K562 (cell line): ENCODE results near the gene UBE2L6. TPM values are rescaled to one million over a fixed set of nuclear protein-coding genes. Genes with fewer than 3 reads are reported as not detected.

Experiments used
- ATAC-seq: fragments of 200-7000 bp; cut with Tn5 transposase; 3 replicates; pipeline ENCODE4 v1.9.1; 2020; ENCODE audit warnings: moderate library complexity
- BruUV-seq: library from RNA; stranded (reverse); fragments of 400-500 nt; replicated peaks from 2 replicates; lab custom pipeline; 2021; lab: Mats Ljungman, UMichigan
- CTCF ChIA-PET: fragments of 300-600 bp; formaldehyde crosslinking; extraction: SDS; loops from one replicate; lab custom pipeline; 2021; ENCODE audit warnings: low intra/inter-chr PET ratio; lab: Yijun Ruan, JAX
- POLR2A ChIA-PET: fragments of 300-600, 350-650 bp; sonication (Branson Sonifier 250); formaldehyde crosslinking; extraction: SDS; loops from one replicate; lab custom pipeline; 2021; ENCODE audit warnings: antibody characterized with exemption, inconsistent platforms; lab: Yijun Ruan, JAX
- DNase-seq, 4 experiments: peaks; one replicate each; pipeline versions ENCODE4 v3.0.0 to v3.0.0-alpha.2; 2011 to 2018; ENCODE audit warnings: low spot score in 3 of 4, mixed read lengths in 3 of 4; ENCODE audit errors: extremely low read depth in 1 of 4
- FAIRE-seq: peaks from 2 replicates; lab custom pipeline; 2011; peaks lifted over from hg19 to GRCh38; lab: Jason Lieb, UNC
- H2AFZ ChIP-seq: 2 replicates; pipeline ENCODE4 v1.6.0; 2011; ENCODE audit warnings: low read depth, low read length, control low read depth, inconsistent platforms
- H3K27ac ChIP-seq: fragments of 200-600 bp; 3 replicates; pipeline ENCODE4 v1.8.0; 2011; ENCODE audit warnings: low read depth, mild to moderate bottlenecking, control low read depth, inconsistent platforms, low read length, moderate library complexity, mixed read lengths; ENCODE audit errors: extremely low read depth
- H3K27me3 ChIP-seq, 2 experiments: fragments of 300-600 bp in 1 of 2; 2 replicates in 1 of 2; 3 replicates in 1 of 2; pipeline versions ENCODE4 v1.6.0 to v1.8.0; 2011; ENCODE audit warnings: inconsistent platforms in 2 of 2, low read length in 2 of 2, mild to moderate bottlenecking in 1 of 2, mixed read lengths in 1 of 2, moderate library complexity in 1 of 2; ENCODE audit not compliant: control insufficient read depth in 2 of 2, insufficient read depth in 2 of 2
- H3K36me3 ChIP-seq: fragments of 300-600 bp; 3 replicates; pipeline ENCODE4 v1.8.0; 2011; ENCODE audit warnings: mild to moderate bottlenecking, low read length, inconsistent platforms; ENCODE audit not compliant: control insufficient read depth, insufficient read depth
- H3K4me1 ChIP-seq, 2 experiments: fragments of 200-600 bp in 1 of 2; replicated peaks in 1 of 2; 2 replicates in 1 of 2; 3 replicates in 1 of 2; pipeline versions ENCODE4 v1.5.1 to v1.8.0; 2011; ENCODE audit warnings: inconsistent platforms in 2 of 2, low read length in 2 of 2, mild to moderate bottlenecking in 1 of 2, mixed read lengths in 1 of 2, moderate library complexity in 1 of 2; ENCODE audit not compliant: control insufficient read depth in 2 of 2, insufficient read depth in 2 of 2
- H3K4me2 ChIP-seq: 2 replicates; pipeline ENCODE4 v1.6.1; 2011; ENCODE audit warnings: low read length, control low read depth, inconsistent platforms, mixed read lengths; ENCODE audit not compliant: insufficient read depth
- H3K4me3 ChIP-seq: fragments of 200-600 bp; sonication (generic), shearing (Covaris generic); 2 replicates; pipeline ENCODE4 v1.5.1; 2016; ENCODE audit warnings: control low read depth, inconsistent platforms
- H3K79me2 ChIP-seq: fragments of 200-600 bp; 3 replicates; pipeline ENCODE4 v1.8.0; 2011; ENCODE audit warnings: low read length, inconsistent platforms; ENCODE audit not compliant: control insufficient read depth, insufficient read depth
- H3K9ac ChIP-seq, 2 experiments: 2 replicates each; pipeline versions ENCODE4 v1.6.0 to v1.6.1; 2011; ENCODE audit warnings: low read depth in 2 of 2, low read length in 2 of 2, control low read depth in 1 of 2, inconsistent platforms in 1 of 2, mild to moderate bottlenecking in 1 of 2, mixed read lengths in 1 of 2; ENCODE audit not compliant: insufficient read depth in 1 of 2
- H3K9me1 ChIP-seq: one replicate; pipeline ENCODE4 v1.6.0; 2011; ENCODE audit warnings: inconsistent platforms, mild to moderate bottlenecking, low read length, moderate library complexity; ENCODE audit not compliant: control insufficient read depth, insufficient read depth
- H3K9me3 ChIP-seq: replicated peaks from 2 replicates; pipeline ENCODE4 v1.5.1; 2011; ENCODE audit warnings: low read depth, low read length, inconsistent platforms; ENCODE audit not compliant: control insufficient read depth, insufficient read depth
- H4K20me1 ChIP-seq: replicated peaks from 2 replicates; pipeline ENCODE4 v1.6.1; 2011; ENCODE audit warnings: low read length, inconsistent platforms, mixed read lengths; ENCODE audit not compliant: control insufficient read depth, insufficient read depth
- ATF7 ChIP-seq: fragments of 450-650 bp; IDR thresholded peaks from 2 replicates; pipeline ENCODE4 v1.7.1; 2014; ENCODE audit warnings: mild to moderate bottlenecking, moderate library complexity
- C11orf30 ChIP-seq: fragments of 450-650 bp; IDR thresholded peaks from 2 replicates; pipeline ENCODE4 v1.6.1; 2016; ENCODE audit warnings: low read depth, mild to moderate bottlenecking
- CC2D1A ChIP-seq: fragments of 450-650 bp; IDR thresholded peaks from 2 replicates; pipeline ENCODE4 v1.6.1; 2017; ENCODE audit warnings: mild to moderate bottlenecking
- CHD2 ChIP-seq: IDR thresholded peaks from 2 replicates; pipeline ENCODE4 v1.6.1; 2011; ENCODE audit warnings: low read depth, low read length
- ELF1 ChIP-seq: fragments of 200-800 bp; sonication (Bioruptor generic); IDR thresholded peaks from 2 replicates; pipeline ENCODE4 v1.6.1; 2016; ENCODE audit warnings: missing genetic modification characterization, missing compliant biosample characterization
- ZNF282 ChIP-seq: sonication (generic); formaldehyde crosslinking; IDR thresholded peaks from 2 replicates; pipeline ENCODE4 v1.8.1; 2023; ENCODE audit warnings: missing genetic modification reagents
- ZNF561 ChIP-seq: fragments of 450-650 bp; formaldehyde crosslinking; conservative IDR thresholded peaks from 2 replicates; pipeline ENCODE4 v1.4.0; 2020; ENCODE audit warnings: mild to moderate bottlenecking, moderate library complexity
- WGBS: fragments of 100-300 bp; shearing (Covaris generic); methylation state at CpG from one replicate; pipeline ENCODE4 v1.1.6; 2016; ENCODE audit warnings: low coverage, mixed read lengths; ENCODE audit not compliant: insufficient coverage; ENCODE audit errors: missing lambda C conversion rate; 5-methylcytosine and 5-hydroxymethylcytosine counted together
- in situ Hi-C: fragments of 300-500 bp; cut with MboI; formaldehyde crosslinking; loops from 4 replicates; pipeline ENCODE4 v1.15.0; 2018; ENCODE audit warnings: inconsistent platforms, mixed read lengths
- intact Hi-C: fragments of 100-400 bp; cut with micrococcal nuclease; formaldehyde crosslinking; loops from 2 replicates; pipeline ENCODE4 v1.14.2; 2022
- polyA plus RNA-seq, 8 experiments: library from polyadenylated mRNA; depleted of rRNA in 4 of 8; stranded (reverse) in 5 of 8; unstranded in 3 of 8; fragments of >200 nt; fragmentation: Nextera tagmentation in 2 of 8; fragmentation: Illumina TruSeq in 1 of 8; extraction: Ambion mirVana in 2 of 8; extraction: Trizol in 1 of 8; gene quantifications; 2 replicates each; pipeline versions ENCODE4 v1.2.1 to v1.2.3, GENCODE V29; 2011 to 2014; ENCODE audit warnings: inconsistent platforms in 1 of 8, missing spikeins in 1 of 8
- total RNA-seq, 7 experiments: library from RNA; depleted of rRNA in 6 of 7; stranded (reverse); fragments of >200 nt in 6 of 7; fragmentation: Illumina TruSeq in 2 of 7; extraction: Trizol in 2 of 7; gene quantifications; 2 replicates each; pipeline versions ENCODE4 v1.2.1 to v1.2.3, GENCODE V29; 2011 to 2021; ENCODE audit warnings: low replicate concordance in 1 of 7
- TF ChIP-seq, protein P1 (sequence below): sonication (generic); formaldehyde crosslinking; IDR thresholded peaks from 2 replicates; pipeline ENCODE4 v1.5.0; 2020; ENCODE audit warnings: missing genetic modification reagents
- TF ChIP-seq, protein P2 (sequence below): sonication (generic); formaldehyde crosslinking; IDR thresholded peaks from 2 replicates; pipeline ENCODE4 v1.8.1; 2023; ENCODE audit warnings: missing genetic modification reagents, mild to moderate bottlenecking, borderline replicate concordance
- TF ChIP-seq, protein P3 (sequence below): fragments of 250-450 bp; sonication (Bioruptor Pico); IDR thresholded peaks from 2 replicates; pipeline ENCODE4 v1.8.0; 2022; ENCODE audit warnings: moderate library complexity, mild to moderate bottlenecking, inconsistent platforms

UBE2L6 gene
- total and polyA plus RNA-seq, 9 of the 15 experiments (the other 6 are each of a cell fraction or from before 2014, with no cell fraction given) = 5.9 to 24.9 (median 9.7) TPM

GRCh38 chr11:57615308-57615707 is 47.8 kb upstream of the UBE2L6 start:
- Histone ChIP-seq H3K9me3 (peaks cover 8% of the 10 kb centered on the region), H3K79me2 (no peaks in the 10 kb centered on the region), H3K9me1 (no peaks in the 10 kb centered on the region), H3K27me3 (peaks cover 23 to 24% of the 10 kb centered on the region in 2 experiments), H3K9ac (no peak overlapping the region), H3K36me3 (no peaks in the 10 kb centered on the region), H3K4me2 (no peak overlapping the region), H2AFZ (no peak overlapping the region), H3K4me3 (no peak overlapping the region), H3K4me1 (no peaks in the 10 kb centered on the region), H4K20me1 (no peaks in the 10 kb centered on the region), H3K27ac (no peak overlapping the region)
- intact Hi-C loops (no loop called here), in situ Hi-C loops (no loop called here)
- DNase-seq = no peak
- WGBS = 0% methylated on average over 1 of the region's 1 CpG
- CTCF ChIA-PET = no interaction called here
- no peak for ATAC-seq
- FAIRE-seq = no peak
- POLR2A ChIA-PET = interaction anchor here (1.1 kb wide), 1 partner anchor 19 kb away, joined by 3 read pairs; no protein-coding TSS in a partner anchor
- BruUV-seq = no TSS peak
- TF ChIP-seq ZNF561 (CRISPR knock-in tag) (no peak), ZNF282 (CRISPR knock-in tag) (no peak), CC2D1A (no peak), CHD2 (no peak), ELF1 (tag) (no peak), ATF7 (no peak), C11orf30 (no peak)
- TF ChIP-seq, protein P1, sequence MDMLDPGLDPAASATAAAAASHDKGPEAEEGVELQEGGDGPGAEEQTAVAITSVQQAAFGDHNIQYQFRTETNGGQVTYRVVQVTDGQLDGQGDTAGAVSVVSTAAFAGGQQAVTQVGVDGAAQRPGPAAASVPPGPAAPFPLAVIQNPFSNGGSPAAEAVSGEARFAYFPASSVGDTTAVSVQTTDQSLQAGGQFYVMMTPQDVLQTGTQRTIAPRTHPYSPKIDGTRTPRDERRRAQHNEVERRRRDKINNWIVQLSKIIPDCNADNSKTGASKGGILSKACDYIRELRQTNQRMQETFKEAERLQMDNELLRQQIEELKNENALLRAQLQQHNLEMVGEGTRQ (CRISPR knock-in tag) = no peak
- TF ChIP-seq, protein P2, sequence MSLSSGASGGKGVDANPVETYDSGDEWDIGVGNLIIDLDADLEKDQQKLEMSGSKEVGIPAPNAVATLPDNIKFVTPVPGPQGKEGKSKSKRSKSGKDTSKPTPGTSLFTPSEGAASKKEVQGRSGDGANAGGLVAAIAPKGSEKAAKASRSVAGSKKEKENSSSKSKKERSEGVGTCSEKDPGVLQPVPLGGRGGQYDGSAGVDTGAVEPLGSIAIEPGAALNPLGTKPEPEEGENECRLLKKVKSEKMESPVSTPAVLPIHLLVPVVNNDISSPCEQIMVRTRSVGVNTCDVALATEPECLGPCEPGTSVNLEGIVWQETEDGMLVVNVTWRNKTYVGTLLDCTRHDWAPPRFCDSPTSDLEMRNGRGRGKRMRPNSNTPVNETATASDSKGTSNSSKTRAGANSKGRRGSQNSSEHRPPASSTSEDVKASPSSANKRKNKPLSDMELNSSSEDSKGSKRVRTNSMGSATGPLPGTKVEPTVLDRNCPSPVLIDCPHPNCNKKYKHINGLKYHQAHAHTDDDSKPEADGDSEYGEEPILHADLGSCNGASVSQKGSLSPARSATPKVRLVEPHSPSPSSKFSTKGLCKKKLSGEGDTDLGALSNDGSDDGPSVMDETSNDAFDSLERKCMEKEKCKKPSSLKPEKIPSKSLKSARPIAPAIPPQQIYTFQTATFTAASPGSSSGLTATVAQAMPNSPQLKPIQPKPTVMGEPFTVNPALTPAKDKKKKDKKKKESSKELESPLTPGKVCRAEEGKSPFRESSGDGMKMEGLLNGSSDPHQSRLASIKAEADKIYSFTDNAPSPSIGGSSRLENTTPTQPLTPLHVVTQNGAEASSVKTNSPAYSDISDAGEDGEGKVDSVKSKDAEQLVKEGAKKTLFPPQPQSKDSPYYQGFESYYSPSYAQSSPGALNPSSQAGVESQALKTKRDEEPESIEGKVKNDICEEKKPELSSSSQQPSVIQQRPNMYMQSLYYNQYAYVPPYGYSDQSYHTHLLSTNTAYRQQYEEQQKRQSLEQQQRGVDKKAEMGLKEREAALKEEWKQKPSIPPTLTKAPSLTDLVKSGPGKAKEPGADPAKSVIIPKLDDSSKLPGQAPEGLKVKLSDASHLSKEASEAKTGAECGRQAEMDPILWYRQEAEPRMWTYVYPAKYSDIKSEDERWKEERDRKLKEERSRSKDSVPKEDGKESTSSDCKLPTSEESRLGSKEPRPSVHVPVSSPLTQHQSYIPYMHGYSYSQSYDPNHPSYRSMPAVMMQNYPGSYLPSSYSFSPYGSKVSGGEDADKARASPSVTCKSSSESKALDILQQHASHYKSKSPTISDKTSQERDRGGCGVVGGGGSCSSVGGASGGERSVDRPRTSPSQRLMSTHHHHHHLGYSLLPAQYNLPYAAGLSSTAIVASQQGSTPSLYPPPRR (CRISPR knock-in tag) = no peak
- TF ChIP-seq, protein P3, sequence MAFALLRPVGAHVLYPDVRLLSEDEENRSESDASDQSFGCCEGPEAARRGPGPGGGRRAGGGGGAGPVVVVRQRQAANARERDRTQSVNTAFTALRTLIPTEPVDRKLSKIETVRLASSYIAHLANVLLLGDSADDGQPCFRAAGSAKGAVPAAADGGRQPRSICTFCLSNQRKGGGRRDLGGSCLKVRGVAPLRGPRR (CRISPR knock-in tag) = no peak
